SK-N-SH treated with all-trans-retinoic acid at 6 μM for 48 hours (cell line): ENCODE measurements around the gene CNTNAP2.

Experiments used
- ATAC-seq: fragments of 200-7000 bp; cut with Tn5 transposase; 3 replicates; pipeline ENCODE4 v1.9.1; 2020; ENCODE audit warnings: mild to moderate bottlenecking, moderate library complexity
- ARNTL ChIP-seq: fragments of 450-650 bp; formaldehyde crosslinking; IDR thresholded peaks from 2 replicates; pipeline ENCODE4 v1.5.0; 2020; ENCODE audit warnings: low read depth, mild to moderate bottlenecking, moderate library complexity, borderline replicate concordance
- BACH2 ChIP-seq: fragments of 250-450 bp; sonication (Bioruptor Pico); IDR thresholded peaks from 2 replicates; pipeline ENCODE4 v1.9.0; 2021; ENCODE audit warnings: mild to moderate bottlenecking, borderline replicate concordance
- CREB5 ChIP-seq: fragments of 250-450 bp; sonication (Bioruptor Pico); IDR thresholded peaks from 2 replicates; pipeline ENCODE4 v1.5.1; 2020; ENCODE audit warnings: low read depth, mild to moderate bottlenecking, moderate library complexity
- CSRNP3 ChIP-seq: fragments of 250-450 bp; sonication (Bioruptor Pico); IDR thresholded peaks from 2 replicates; pipeline ENCODE4 v1.5.1; 2021; ENCODE audit warnings: mild to moderate bottlenecking, moderate library complexity
- ESRRG ChIP-seq: fragments of 250-450 bp; sonication (Bioruptor Pico); IDR thresholded peaks from 2 replicates; pipeline ENCODE4 v1.6.1; 2021; ENCODE audit warnings: mild to moderate bottlenecking
- GLIS3 ChIP-seq: fragments of 250-450 bp; sonication (Bioruptor Pico); IDR thresholded peaks from 2 replicates; pipeline ENCODE4 v1.5.0; 2020; ENCODE audit warnings: mild to moderate bottlenecking, moderate library complexity
- ISL1 ChIP-seq: fragments of 250-450 bp; sonication (Bioruptor Pico); IDR thresholded peaks from 2 replicates; pipeline ENCODE4 v2.1.2; 2022; ENCODE audit warnings: mild to moderate bottlenecking, moderate library complexity
- OSR1 ChIP-seq: fragments of 250-450 bp; sonication (Bioruptor Pico); IDR thresholded peaks from 2 replicates; pipeline ENCODE4 v1.8.0; 2022; ENCODE audit warnings: moderate library complexity, mild to moderate bottlenecking, inconsistent platforms
- PATZ1 ChIP-seq: fragments of 250-450 bp; sonication (Bioruptor Pico); IDR thresholded peaks from 2 replicates; pipeline ENCODE4 v1.8.0; 2020; ENCODE audit warnings: mild to moderate bottlenecking, moderate library complexity, borderline replicate concordance
- POU6F1 ChIP-seq: fragments of 250-450 bp; sonication (Bioruptor Pico); IDR thresholded peaks from 2 replicates; pipeline ENCODE4 v1.8.0; 2021; ENCODE audit warnings: low read depth, mild to moderate bottlenecking, moderate library complexity, borderline replicate concordance
- PPARA ChIP-seq: fragments of 250-450 bp; sonication (Bioruptor Pico); IDR thresholded peaks from 2 replicates; pipeline ENCODE4 v1.5.0; 2020; ENCODE audit warnings: mild to moderate bottlenecking, borderline replicate concordance
- SNAI2 ChIP-seq: fragments of 250-450 bp; sonication (Bioruptor Pico); IDR thresholded peaks from 2 replicates; pipeline ENCODE4 v1.5.0; 2020; ENCODE audit warnings: mild to moderate bottlenecking, moderate library complexity
- TCF4 ChIP-seq: fragments of 250-450 bp; sonication (Bioruptor Pico); IDR thresholded peaks from 2 replicates; pipeline ENCODE4 v1.8.0; 2021; ENCODE audit warnings: mild to moderate bottlenecking, moderate library complexity, borderline replicate concordance
- TOX ChIP-seq: fragments of 250-450 bp; sonication (Bioruptor Pico); IDR thresholded peaks from 2 replicates; pipeline ENCODE4 v1.8.0; 2021; ENCODE audit warnings: mild to moderate bottlenecking, moderate library complexity, borderline replicate concordance
- TSHZ2 ChIP-seq: fragments of 250-450 bp; sonication (Bioruptor Pico); IDR thresholded peaks from 2 replicates; pipeline ENCODE4 v1.5.0; 2020; ENCODE audit warnings: mild to moderate bottlenecking, moderate library complexity
- ZC3H10 ChIP-seq: fragments of 250-450 bp; sonication (Bioruptor Pico); IDR thresholded peaks from 2 replicates; pipeline ENCODE4 v1.5.1; 2021; ENCODE audit warnings: mild to moderate bottlenecking, moderate library complexity
- ZFP3 ChIP-seq: fragments of 250-450 bp; sonication (Bioruptor Pico); IDR thresholded peaks from 2 replicates; pipeline ENCODE4 v1.5.0; 2020; ENCODE audit warnings: mild to moderate bottlenecking, moderate library complexity
- ZNF565 ChIP-seq: fragments of 450-650 bp; formaldehyde crosslinking; conservative IDR thresholded peaks from 2 replicates; pipeline ENCODE4 v1.5.0; 2020; ENCODE audit warnings: low read depth, mild to moderate bottlenecking, moderate library complexity
- ZNF70 ChIP-seq: fragments of 450-650 bp; formaldehyde crosslinking; IDR thresholded peaks from 2 replicates; pipeline ENCODE4 v1.5.0; 2020; ENCODE audit warnings: mild to moderate bottlenecking, moderate library complexity
- ZNF8 ChIP-seq: fragments of 450-650 bp; formaldehyde crosslinking; IDR thresholded peaks from 2 replicates; pipeline ENCODE4 v1.5.0; 2020; ENCODE audit warnings: mild to moderate bottlenecking, moderate library complexity

The CNTNAP2 gene

GRCh38 chr7:147535701-147536111 is 1419.1 kb downstream of the CNTNAP2 start:
- peak; percentile 71 for ATAC-seq
- no peak for TF ChIP-seq OSR1 (CRISPR knock-in tag)
- no peak for TF ChIP-seq TCF4 (CRISPR knock-in tag)
- TF ChIP-seq POU6F1 (CRISPR knock-in tag) = no peak
- TF ChIP-seq PPARA (CRISPR knock-in tag) = no peak
- no peak for TF ChIP-seq PATZ1

- ATAC-seq = no peak
Measured at GRCh38 chr7:147539685-147540084, 1423.1 kb downstream of the CNTNAP2 start.

GRCh38 chr7:147540743-147541142 is 1424.1 kb downstream of the CNTNAP2 start:
- ATAC-seq = no peak
- no peak for TF ChIP-seq ESRRG (CRISPR knock-in tag)
- TF ChIP-seq POU6F1 (CRISPR knock-in tag) = no peak
- no peak for TF ChIP-seq SNAI2 (CRISPR knock-in tag)
- no peak for TF ChIP-seq OSR1 (CRISPR knock-in tag)
- no peak for TF ChIP-seq TCF4 (CRISPR knock-in tag)
- no peak for TF ChIP-seq ZNF565 (CRISPR knock-in tag)
- no peak for TF ChIP-seq ARNTL (CRISPR knock-in tag)
- no peak for TF ChIP-seq ZFP3 (CRISPR knock-in tag)
- no peak for TF ChIP-seq PATZ1
- no peak for TF ChIP-seq PPARA (CRISPR knock-in tag)
- TF ChIP-seq TSHZ2 (CRISPR knock-in tag) = no peak
- no peak for TF ChIP-seq ZC3H10
- TF ChIP-seq ISL1 (CRISPR knock-in tag) = no peak
- TF ChIP-seq ZNF70 (CRISPR knock-in tag) = no peak

More at GRCh38 chr7:147539685-147540084, 1423.1 kb downstream of the CNTNAP2 start:
- TF ChIP-seq CSRNP3 (CRISPR knock-in tag) (no peak), GLIS3 (CRISPR knock-in tag) (no peak)

- TF ChIP-seq PPARA (CRISPR knock-in tag) (no peak), ZC3H10 (no peak), OSR1 (CRISPR knock-in tag) (no peak), ZNF565 (CRISPR knock-in tag) (no peak), ZNF8 (CRISPR knock-in tag) (no peak), TOX (CRISPR knock-in tag) (no peak), ARNTL (CRISPR knock-in tag) (no peak), BACH2 (CRISPR knock-in tag) (no peak), CREB5 (CRISPR knock-in tag) (no peak), POU6F1 (CRISPR knock-in tag) (no peak), ISL1 (CRISPR knock-in tag) (no peak)
- no peak for ATAC-seq
Measured at GRCh38 chr7:147541261-147541660, 1424.7 kb downstream of the CNTNAP2 start.
